Panc1 (cell line): Measurements from ENCODE around the gene CRADD.

Experiments
- TCF7L2 ChIP-seq: IDR thresholded peaks from 2 replicates; pipeline ENCODE4 v1.6.1; 2011; ENCODE audit warnings: mild to moderate bottlenecking, low read depth, low read length, inconsistent platforms
- TF ChIP-seq, protein P1 (sequence below): fragments of 450-650 bp; IDR thresholded peaks from 2 replicates; pipeline ENCODE4 v1.5.1; 2017; ENCODE audit warnings: mild to moderate bottlenecking

- TF ChIP-seq, protein P1, sequence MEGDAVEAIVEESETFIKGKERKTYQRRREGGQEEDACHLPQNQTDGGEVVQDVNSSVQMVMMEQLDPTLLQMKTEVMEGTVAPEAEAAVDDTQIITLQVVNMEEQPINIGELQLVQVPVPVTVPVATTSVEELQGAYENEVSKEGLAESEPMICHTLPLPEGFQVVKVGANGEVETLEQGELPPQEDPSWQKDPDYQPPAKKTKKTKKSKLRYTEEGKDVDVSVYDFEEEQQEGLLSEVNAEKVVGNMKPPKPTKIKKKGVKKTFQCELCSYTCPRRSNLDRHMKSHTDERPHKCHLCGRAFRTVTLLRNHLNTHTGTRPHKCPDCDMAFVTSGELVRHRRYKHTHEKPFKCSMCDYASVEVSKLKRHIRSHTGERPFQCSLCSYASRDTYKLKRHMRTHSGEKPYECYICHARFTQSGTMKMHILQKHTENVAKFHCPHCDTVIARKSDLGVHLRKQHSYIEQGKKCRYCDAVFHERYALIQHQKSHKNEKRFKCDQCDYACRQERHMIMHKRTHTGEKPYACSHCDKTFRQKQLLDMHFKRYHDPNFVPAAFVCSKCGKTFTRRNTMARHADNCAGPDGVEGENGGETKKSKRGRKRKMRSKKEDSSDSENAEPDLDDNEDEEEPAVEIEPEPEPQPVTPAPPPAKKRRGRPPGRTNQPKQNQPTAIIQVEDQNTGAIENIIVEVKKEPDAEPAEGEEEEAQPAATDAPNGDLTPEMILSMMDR: no peak
- TF ChIP-seq TCF7L2: no peak
Observed at GRCh38 chr12:93778766-93779165, 101.6 kb downstream of the CRADD start.
